Measurements from ENCODE around the gene ARSK. TPM values are rescaled to one million over a fixed set of nuclear protein-coding genes. Genes with fewer than 3 reads are reported as not detected.

Gene ARSK
- total RNA-seq, 1 donor from 2014 or later: 2.9 TPM

DNA sequence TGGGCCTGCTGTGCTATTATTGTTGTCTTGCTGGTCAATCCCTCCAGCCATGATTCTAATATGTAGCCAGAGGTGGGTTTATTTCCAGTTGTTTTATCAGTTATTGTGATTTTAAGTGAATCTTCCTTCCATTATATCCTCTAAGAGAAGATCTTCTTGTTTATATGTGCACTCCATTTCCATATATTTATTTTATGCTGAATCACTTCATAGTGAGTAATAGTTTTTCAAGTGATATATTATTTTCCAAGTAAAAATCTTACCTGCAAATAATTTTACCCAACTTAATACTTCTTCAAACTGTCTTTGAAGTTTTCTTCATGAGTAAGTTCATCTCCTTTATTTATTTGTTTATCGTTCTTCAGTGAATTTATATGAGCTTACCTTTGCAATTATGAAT, 51.5 kb downstream of the ARSK start:
- ChIA-PET POLR2A (no interaction called here), CTCF (no interaction called here)
- TF ChIP-seq, protein P1, sequence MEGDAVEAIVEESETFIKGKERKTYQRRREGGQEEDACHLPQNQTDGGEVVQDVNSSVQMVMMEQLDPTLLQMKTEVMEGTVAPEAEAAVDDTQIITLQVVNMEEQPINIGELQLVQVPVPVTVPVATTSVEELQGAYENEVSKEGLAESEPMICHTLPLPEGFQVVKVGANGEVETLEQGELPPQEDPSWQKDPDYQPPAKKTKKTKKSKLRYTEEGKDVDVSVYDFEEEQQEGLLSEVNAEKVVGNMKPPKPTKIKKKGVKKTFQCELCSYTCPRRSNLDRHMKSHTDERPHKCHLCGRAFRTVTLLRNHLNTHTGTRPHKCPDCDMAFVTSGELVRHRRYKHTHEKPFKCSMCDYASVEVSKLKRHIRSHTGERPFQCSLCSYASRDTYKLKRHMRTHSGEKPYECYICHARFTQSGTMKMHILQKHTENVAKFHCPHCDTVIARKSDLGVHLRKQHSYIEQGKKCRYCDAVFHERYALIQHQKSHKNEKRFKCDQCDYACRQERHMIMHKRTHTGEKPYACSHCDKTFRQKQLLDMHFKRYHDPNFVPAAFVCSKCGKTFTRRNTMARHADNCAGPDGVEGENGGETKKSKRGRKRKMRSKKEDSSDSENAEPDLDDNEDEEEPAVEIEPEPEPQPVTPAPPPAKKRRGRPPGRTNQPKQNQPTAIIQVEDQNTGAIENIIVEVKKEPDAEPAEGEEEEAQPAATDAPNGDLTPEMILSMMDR (IDR thresholded peaks at IDR 0.05): no peak
- intact Hi-C loops (cut with micrococcal nuclease): no loop called here
- H3K4me3 Mint-ChIP-seq: no peak overlapping the region
- no peak overlapping the region for H3K27ac Mint-ChIP-seq
- H3K4me1 Mint-ChIP-seq: no peaks in the 10 kb centered on the region
- H3K36me3 Mint-ChIP-seq (ENCODE audit: low read depth): peaks cover 7% of the 10 kb centered on the region
- ATAC-seq (ENCODE audit: low read depth): no peak
- H3K27me3 Mint-ChIP-seq: no peaks in the 10 kb centered on the region
- no peak for DNase-seq
- no peaks in the 10 kb centered on the region for H3K9me3 Mint-ChIP-seq

DNA sequence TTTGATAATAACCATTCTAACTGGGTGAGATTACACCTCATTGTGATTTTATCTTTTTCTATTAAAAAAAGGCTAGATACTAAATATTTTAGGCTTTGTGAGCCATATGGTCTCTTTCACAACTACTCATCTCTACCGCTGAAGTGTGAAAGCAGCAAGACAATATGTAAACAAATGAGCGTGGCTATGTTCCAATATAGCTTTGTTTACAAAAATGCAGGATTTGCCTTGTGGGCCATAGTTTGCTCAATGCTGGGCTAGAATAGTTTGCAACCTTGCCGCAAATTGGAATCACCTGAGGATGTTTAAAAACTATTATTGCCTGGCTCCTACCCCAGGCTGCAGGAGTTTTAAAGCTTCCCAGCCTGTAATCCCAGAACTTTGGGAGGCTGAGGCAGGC, 54.8 kb downstream of the ARSK start:
- H3K4me1 Mint-ChIP-seq: no peaks in the 10 kb centered on the region
- TF ChIP-seq, protein P1 (IDR thresholded peaks at IDR 0.05): no peak
- ChIA-PET POLR2A (no interaction called here), CTCF (no interaction called here)
- ATAC-seq (ENCODE audit: low read depth): no peak
- intact Hi-C loops (cut with micrococcal nuclease): no loop called here
- peaks cover 7% of the 10 kb centered on the region for H3K9me3 Mint-ChIP-seq
- no peak overlapping the region for H3K4me3 Mint-ChIP-seq
- H3K27ac Mint-ChIP-seq: no peak overlapping the region
- H3K36me3 Mint-ChIP-seq (ENCODE audit: low read depth): peaks cover 6% of the 10 kb centered on the region
- no peak for DNase-seq
- no peaks in the 10 kb centered on the region for H3K27me3 Mint-ChIP-seq

- H3K27ac Mint-ChIP-seq: no peak overlapping the region
- POLR2A ChIA-PET: no interaction called here
- DNase-seq (no peak), ATAC-seq (ENCODE audit: low read depth) (no peak)
- CTCF ChIA-PET: no interaction called here
- peaks cover 6% of the 10 kb centered on the region for H3K36me3 Mint-ChIP-seq (ENCODE audit: low read depth)
- H3K9me3 Mint-ChIP-seq: peaks cover 7% of the 10 kb centered on the region
- H3K4me3 Mint-ChIP-seq: no peak overlapping the region
- TF ChIP-seq, protein P1 (IDR thresholded peaks at IDR 0.05): no peak
- intact Hi-C loops (cut with micrococcal nuclease): no loop called here
- no peaks in the 10 kb centered on the region for H3K4me1 Mint-ChIP-seq
- H3K27me3 Mint-ChIP-seq: no peaks in the 10 kb centered on the region
Observed at GRCh38 chr5:95610546-95610945, 55.6 kb downstream of the ARSK start.

GRCh38 chr5:95611396-95611795, 56.5 kb downstream of the ARSK start:
- Mint-ChIP-seq H3K4me1 (no peaks in the 10 kb centered on the region), H3K36me3 (ENCODE audit: low read depth) (peaks cover 6% of the 10 kb centered on the region), H3K27ac (no peak overlapping the region), H3K4me3 (no peak overlapping the region), H3K9me3 (peaks cover 7% of the 10 kb centered on the region), H3K27me3 (no peaks in the 10 kb centered on the region)
- DNase-seq: no peak
- intact Hi-C loops (cut with micrococcal nuclease): no loop called here
- ChIA-PET CTCF (no interaction called here), POLR2A (no interaction called here)
- ATAC-seq (ENCODE audit: low read depth): no peak
- TF ChIP-seq, protein P1 (IDR thresholded peaks at IDR 0.05): no peak

DNA sequence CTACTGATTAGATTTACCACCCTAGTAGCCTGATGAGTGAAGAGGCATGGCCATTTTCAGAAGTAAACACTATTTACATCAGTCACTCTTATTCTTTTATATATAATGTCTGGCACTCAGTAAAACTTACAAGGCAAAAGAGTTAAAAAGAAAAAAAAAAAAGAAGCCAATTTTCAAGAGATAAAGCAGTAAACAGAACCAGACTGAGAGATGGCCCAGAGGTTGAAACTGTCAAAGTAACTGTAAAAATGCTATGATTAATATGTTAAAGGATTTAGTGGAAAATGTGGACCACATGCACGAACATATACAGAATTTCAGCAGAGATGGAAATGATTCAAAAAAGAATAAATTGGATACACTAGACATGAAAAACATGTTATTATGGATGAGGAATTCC, 58.6 kb downstream of the ARSK start:
- Mint-ChIP-seq H3K27ac (no peak overlapping the region), H3K9me3 (peaks cover 7% of the 10 kb centered on the region), H3K4me3 (no peak overlapping the region), H3K27me3 (no peaks in the 10 kb centered on the region), H3K36me3 (ENCODE audit: low read depth) (peaks cover 6% of the 10 kb centered on the region), H3K4me1 (peaks cover 2% of the 10 kb centered on the region)
- ChIA-PET CTCF (no interaction called here), POLR2A (no interaction called here)
- TF ChIP-seq, protein P1 (IDR thresholded peaks at IDR 0.05): no peak
- intact Hi-C loops (cut with micrococcal nuclease): no loop called here
- DNase-seq (no peak), ATAC-seq (ENCODE audit: low read depth) (no peak)

Data from activated B cell treated with CpG ODN at 0.5 μM for 24 hours (primary cell).